ENCODE results near the gene ACRBP. TPM values are rescaled to one million over a fixed set of nuclear protein-coding genes. Genes with fewer than 3 reads are reported as not detected.

The ACRBP gene
- total RNA-seq, 4 donors from 2014 or later, result 0.27 to 0.71 (median 0.65) TPM; not detected in 1

DNA sequence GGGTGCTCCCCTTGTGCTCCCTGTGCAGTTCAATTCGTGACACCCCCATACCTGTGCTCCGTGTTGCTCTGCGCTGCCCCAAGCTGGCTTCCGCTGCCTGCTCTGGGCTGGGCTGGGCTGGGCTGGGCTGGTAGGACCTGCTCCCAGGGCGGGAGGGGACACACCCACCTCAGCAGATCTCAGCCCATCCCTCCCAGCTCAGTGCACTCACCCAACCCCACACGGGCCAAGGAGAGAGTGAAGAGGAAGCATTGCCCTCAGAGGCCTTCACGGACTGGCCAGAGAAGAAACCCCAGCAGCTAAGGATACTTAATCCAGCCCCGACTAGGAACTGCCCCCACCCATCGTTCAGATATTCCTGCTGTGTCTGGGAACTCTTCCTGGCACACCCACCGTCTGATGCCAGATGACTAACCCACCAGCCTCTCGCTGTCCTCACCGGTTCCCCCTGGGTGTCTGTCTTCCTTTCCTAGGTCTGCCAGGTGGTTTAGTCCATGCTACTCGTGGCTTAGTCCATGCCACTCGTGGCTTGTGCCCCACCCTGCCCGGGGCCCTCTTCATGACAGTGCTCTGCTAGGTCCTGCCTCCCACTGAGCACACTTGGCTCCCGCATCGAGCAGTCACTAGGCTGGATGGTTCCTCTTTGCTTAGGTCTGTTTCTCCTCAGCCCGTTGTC is 11.2 kb downstream of the ACRBP start, which contains the start of gene LPAR5:
TSS of gene LPAR5 (minus strand) at position 104 of the 676 bp plus-strand sequence. CDS start 14,711 bp downstream, outside the sequence.
- H3K4me1 ChIP-seq, result no peaks in the 10 kb centered on the region
- no peak for DNase-seq
- intact Hi-C loops (cut with DNase I; ENCODE audit: low total_unique reads) (no loop called here), in situ Hi-C loops (cut with MboI; ENCODE audit: low sequenced_read_pairs in 4 of 4) (no loop called here)
- H3K36me3 ChIP-seq, result no peaks in the 10 kb centered on the region
- TF ChIP-seq CTCF (IDR thresholded peaks at IDR 0.05 in 4 of 5, conservative IDR thresholded peaks at IDR 0.05 in 1 of 5), result no peak
- no peak for TF ChIP-seq POLR2A (IDR thresholded peaks at IDR 0.05)
- no peaks in the 10 kb centered on the region for H3K27me3 ChIP-seq
- H3K4me3 ChIP-seq, result no peak within 1 kb of the TSS
- ATAC-seq, result no peak
- H3K9me3 ChIP-seq, result no peaks in the 10 kb centered on the region
- no peak within 1 kb of the TSS for H3K27ac ChIP-seq

GRCh38 chr12:6635375-6635855 is 11.8 kb downstream of the ACRBP start:
- in situ Hi-C loops (cut with MboI; ENCODE audit: low sequenced_read_pairs in 4 of 4) (no loop called here), intact Hi-C loops (cut with DNase I; ENCODE audit: low total_unique reads) (no loop called here)
- H3K4me1 ChIP-seq, result no peaks in the 10 kb centered on the region
- no peak overlapping the region for H3K4me3 ChIP-seq
- TF ChIP-seq CTCF (IDR thresholded peaks at IDR 0.05 in 4 of 5, conservative IDR thresholded peaks at IDR 0.05 in 1 of 5) (no peak), POLR2A (IDR thresholded peaks at IDR 0.05) (no peak)
- no peaks in the 10 kb centered on the region for H3K9me3 ChIP-seq
- H3K27me3 ChIP-seq, result no peaks in the 10 kb centered on the region
- H3K36me3 ChIP-seq, result no peaks in the 10 kb centered on the region
- ATAC-seq (no peak), DNase-seq (no peak)
- H3K27ac ChIP-seq, result no peak overlapping the region

DNA sequence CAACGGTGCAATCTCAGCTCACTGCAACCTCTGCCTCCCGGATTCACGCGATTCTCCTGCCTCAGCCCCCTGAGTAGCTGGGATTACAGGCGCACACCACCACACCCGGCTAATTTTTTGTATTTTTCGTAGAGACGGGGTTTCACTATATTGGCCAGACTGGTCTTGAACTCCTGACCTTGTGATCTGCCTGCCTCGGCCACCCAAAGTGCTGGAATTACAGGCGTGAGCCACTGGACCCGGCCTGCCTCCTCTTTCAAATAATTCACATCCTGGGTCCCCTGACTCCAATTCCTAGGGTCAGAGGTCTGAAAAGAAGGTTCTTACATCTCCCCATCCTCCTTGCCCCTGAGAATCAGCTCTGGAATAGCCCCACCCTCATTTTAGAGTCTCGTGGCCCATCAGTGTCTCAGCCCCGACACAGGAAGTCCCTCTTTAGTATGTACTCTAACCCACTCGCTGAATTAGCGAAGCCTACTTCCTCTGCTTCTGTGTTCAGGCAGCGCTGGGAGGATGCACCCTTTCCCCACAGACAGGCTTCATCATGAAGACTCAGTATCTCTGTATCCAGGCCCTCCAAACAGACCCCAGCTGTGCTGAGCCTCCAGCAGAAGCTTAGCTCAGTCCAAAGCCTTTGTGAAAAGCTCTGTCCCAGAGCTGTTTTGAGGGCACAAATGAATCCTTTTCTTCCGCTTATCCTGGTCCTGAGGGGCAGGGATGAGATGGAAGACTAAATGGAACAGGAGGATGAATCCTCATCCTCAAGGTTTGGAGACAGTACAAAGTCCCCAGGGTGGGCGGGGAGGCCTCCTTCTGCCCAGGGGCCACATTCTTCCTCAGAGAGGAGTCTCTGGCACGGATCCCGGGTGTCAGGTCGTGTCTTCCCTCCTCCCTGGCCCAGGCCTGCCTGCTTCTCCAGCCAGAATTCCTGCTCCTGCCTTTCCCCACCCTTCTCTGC is 14.9 kb downstream of the ACRBP start:
- TF ChIP-seq POLR2A (IDR thresholded peaks at IDR 0.05) (peak in 1 of 2 donors; percentile 11), CTCF (IDR thresholded peaks at IDR 0.05 in 4 of 5, conservative IDR thresholded peaks at IDR 0.05 in 1 of 5) (no peak)
- DNase-seq (no peak), ATAC-seq (peak in 1 of 2 donors; percentile 51)
- H3K27ac ChIP-seq, result peak overlapping the region in 1 of 4 donors; percentile 38
- no peak overlapping the region for H3K4me3 ChIP-seq
- H3K9me3 ChIP-seq, result no peaks in the 10 kb centered on the region
- H3K4me1 ChIP-seq, result no peaks in the 10 kb centered on the region
- no peaks in the 10 kb centered on the region for H3K36me3 ChIP-seq
- no peaks in the 10 kb centered on the region for H3K27me3 ChIP-seq
- intact Hi-C loops (cut with DNase I; ENCODE audit: low total_unique reads) (no loop called here), in situ Hi-C loops (cut with MboI; ENCODE audit: low sequenced_read_pairs in 4 of 4) (no loop called here)

- in situ Hi-C loops (cut with MboI; ENCODE audit: low sequenced_read_pairs in 4 of 4) (no loop called here), intact Hi-C loops (cut with DNase I; ENCODE audit: low total_unique reads) (no loop called here)
- Histone ChIP-seq H3K9me3 (no peaks in the 10 kb centered on the region), H3K27ac (no peak overlapping the region), H3K4me1 (no peaks in the 10 kb centered on the region), H3K36me3 (no peaks in the 10 kb centered on the region), H3K27me3 (no peaks in the 10 kb centered on the region), H3K4me3 (no peak overlapping the region)
- DNase-seq (no peak), ATAC-seq (no peak)
- TF ChIP-seq POLR2A (IDR thresholded peaks at IDR 0.05), result no peak
- no peak for TF ChIP-seq CTCF (IDR thresholded peaks at IDR 0.05 in 4 of 5, conservative IDR thresholded peaks at IDR 0.05 in 1 of 5)
These were observed 15.7 kb downstream of the ACRBP start for GRCh38 chr12:6631549-6631961.
